Measurements from ENCODE around the gene CDT1.
"Not testable (repeated sequence)": the region's sequence is repeated elsewhere in the genome, so short reads cannot be mapped to it uniquely, and the experiment has no call there.

Gene CDT1

DNA sequence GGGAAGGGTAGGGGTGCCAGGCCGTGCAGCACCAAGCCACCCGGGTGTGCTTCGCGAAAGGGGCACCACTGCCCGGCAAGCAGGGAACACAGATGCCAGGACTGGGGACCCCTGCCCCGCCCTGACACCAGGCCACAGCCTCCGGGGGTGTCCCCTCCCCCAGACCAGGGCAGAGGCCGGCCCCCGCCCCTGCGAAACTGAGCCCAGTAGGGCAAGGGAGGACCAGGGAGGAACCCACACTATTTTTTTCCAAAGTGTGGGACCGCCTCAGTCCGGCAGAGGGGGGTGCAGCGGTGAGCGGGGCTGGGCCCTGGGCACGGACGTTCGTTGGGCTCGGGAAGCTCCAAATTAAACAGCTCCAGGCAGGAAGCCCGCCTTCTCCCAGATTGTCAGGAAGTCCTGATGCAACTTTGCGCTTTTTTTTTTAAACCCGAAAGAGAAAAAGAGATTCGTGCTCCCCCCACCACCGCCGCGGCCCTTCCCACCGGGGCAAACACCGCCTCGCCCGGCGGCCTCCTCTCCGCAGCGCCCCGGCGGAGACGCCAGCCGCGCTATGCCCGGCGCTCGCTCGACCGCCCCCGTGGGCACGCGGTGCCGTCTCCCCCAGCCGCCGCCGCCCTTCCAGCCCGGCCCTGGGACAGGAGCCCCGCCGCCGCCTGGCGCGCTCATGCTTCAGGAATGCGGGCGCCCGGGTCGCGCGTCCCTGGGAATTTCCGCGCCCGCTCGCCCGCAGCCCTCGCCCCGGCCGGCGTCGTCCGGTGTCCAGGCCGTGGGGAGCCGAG, 19.3 kb upstream of the CDT1 start:
- H3K4me3 ChIP-seq (ENCODE audit: low read length), result peak overlapping the region; percentile 66
- no peak for TF ChIP-seq ZNF274 (IDR thresholded peaks at IDR 0.05; ENCODE audit: low read depth, low read length)

DNA sequence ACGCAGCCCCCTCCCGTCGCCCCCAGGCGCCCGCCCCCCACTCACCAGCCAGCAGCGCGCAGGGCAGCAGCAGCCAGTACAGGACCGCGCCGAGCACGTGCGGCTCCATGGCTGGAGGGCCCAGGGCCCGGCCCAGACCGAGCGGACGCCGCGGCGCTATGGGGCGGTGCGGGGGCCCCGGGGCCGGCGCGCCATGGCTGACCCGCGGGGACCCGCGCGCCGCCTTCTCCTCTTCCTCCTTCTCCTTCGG, 18.8 kb upstream of the CDT1 start:
- H3K4me3 ChIP-seq (ENCODE audit: low read length), result peak overlapping the region; percentile 66
- no peak for TF ChIP-seq ZNF274 (IDR thresholded peaks at IDR 0.05; ENCODE audit: low read depth, low read length)

DNA sequence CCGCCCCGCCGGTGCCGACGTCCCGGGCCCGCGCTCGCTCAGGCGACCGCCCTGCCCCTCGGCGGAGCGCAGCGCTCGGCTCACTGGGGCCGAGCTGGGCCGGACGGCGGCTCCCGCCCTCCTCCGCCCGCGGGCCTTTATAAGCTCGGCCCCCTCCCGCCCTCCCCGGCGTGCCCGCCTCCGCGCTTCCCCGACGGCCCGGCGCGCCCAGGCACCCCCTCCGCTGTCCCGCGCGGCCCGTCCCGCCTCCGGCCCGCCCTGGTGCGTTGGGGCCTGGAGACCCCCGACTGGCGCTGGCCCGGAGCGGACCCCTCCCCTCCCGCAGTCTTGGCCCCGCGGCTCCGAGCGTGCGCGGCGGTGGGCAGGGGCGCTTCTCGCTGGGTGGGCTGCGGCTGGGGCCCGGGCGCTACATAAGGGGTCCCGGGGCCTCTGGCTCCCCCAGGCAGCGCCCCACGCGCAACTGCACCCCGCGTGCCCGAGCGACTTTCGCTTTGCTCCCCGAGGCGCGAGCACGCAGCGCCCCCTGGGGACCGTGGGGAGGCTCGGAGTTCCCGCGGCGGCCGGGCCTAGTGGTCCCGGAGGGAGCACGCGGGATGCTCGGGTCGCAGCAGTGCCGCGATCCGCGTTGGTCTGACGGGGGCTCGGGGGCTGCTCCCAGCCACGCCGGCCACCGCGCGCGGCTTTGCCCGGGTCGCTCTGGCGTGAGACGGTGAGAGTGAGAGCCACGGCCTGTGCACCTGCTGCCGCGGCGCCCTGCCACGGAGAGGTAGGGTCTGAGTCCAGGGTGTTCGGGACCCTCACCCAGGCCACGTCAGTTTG, 18.3 kb upstream of the CDT1 start, which contains the start of gene PIEZO1:
TSS of gene PIEZO1 (minus strand) at position 115 of the 819 bp plus-strand sequence. CDS start 256 bp downstream, outside the sequence.
- H3K4me3 ChIP-seq (ENCODE audit: low read length), result peak within 1 kb of the TSS; percentile 66
- no peak for TF ChIP-seq ZNF274 (IDR thresholded peaks at IDR 0.05; ENCODE audit: low read depth, low read length)

DNA sequence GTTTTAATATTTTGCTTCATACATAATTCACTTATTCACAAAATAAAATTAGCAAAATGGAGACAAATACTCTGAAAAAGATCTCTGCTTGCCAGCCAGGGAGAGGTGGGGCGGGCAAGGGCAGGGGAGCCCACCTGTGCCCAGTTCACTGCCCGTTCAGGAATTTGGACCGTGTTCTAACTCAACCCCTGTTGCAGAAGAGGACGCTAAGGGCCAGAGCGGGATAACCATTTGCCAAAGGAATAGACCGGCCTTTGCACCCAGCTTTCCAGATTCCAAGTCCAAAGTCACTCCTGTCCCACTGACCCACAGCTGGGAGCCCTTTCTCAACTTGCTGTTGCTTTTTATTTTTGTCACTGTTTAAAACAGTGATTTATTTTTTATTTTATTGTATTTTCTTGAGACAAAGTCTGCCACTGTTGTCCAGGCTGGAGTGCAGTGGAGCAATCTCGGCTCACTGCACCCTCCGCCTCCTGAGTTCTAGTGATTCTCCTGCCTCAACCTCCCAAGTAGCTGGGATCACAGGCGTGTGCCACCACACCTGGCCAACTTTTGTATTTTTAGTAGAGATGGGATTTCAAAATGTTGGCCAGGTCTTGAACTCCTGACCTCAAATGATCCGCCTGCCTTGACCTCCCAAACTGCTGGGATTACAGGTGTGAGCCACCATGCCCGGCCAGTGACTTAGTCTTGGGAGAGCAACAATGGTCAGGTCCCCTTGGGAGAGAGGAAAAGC, 15.8 kb upstream of the CDT1 start:
- no peak for TF ChIP-seq ZNF274 (IDR thresholded peaks at IDR 0.05; ENCODE audit: low read depth, low read length)
- no peak overlapping the region for H3K4me3 ChIP-seq (ENCODE audit: low read length)

DNA sequence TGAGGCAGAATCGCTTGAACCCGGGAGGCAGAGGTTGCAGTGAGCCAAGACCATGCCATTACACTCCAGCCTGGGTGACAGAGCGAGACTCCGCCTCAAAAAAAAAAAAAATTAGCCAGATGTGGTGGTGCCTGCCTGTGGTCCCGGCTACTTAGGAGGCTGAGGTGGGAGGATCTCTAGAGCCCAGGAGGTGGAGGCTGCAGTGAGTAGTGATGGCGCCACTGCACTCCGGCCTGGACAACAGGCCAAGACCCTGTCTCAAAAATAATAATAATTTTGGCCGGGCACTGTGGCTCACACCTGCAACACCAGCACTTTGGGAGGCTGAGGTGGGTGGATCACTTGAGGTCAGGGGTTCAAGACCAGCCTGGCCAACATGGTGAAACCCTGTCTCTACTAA, 14.8 kb upstream of the CDT1 start:
- not testable (repeated sequence) for H3K4me3 ChIP-seq (ENCODE audit: low read length)

DNA sequence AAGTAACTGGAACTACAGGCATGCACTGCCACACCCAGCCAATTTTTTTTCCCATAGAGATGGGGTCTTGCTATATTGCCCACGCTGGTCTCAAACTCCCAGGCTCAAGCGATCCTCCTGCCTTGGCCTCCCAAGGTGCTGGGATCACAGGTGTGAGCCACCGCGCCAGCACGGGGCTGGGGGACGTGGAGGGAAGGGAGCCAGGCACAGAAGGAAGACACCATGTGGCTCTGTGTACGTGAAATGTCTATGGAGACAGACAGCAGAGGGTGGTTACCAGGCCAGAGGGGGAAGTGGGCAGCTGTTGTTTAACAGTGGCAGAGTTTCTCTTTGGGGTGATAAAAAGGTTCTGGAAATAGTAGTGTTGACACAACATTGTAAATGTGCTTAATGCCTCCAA, 14.0 kb upstream of the CDT1 start:
- TF ChIP-seq ZNF274 (IDR thresholded peaks at IDR 0.05; ENCODE audit: low read depth, low read length), result no peak
- H3K4me3 ChIP-seq (ENCODE audit: low read length), result no peak overlapping the region

DNA sequence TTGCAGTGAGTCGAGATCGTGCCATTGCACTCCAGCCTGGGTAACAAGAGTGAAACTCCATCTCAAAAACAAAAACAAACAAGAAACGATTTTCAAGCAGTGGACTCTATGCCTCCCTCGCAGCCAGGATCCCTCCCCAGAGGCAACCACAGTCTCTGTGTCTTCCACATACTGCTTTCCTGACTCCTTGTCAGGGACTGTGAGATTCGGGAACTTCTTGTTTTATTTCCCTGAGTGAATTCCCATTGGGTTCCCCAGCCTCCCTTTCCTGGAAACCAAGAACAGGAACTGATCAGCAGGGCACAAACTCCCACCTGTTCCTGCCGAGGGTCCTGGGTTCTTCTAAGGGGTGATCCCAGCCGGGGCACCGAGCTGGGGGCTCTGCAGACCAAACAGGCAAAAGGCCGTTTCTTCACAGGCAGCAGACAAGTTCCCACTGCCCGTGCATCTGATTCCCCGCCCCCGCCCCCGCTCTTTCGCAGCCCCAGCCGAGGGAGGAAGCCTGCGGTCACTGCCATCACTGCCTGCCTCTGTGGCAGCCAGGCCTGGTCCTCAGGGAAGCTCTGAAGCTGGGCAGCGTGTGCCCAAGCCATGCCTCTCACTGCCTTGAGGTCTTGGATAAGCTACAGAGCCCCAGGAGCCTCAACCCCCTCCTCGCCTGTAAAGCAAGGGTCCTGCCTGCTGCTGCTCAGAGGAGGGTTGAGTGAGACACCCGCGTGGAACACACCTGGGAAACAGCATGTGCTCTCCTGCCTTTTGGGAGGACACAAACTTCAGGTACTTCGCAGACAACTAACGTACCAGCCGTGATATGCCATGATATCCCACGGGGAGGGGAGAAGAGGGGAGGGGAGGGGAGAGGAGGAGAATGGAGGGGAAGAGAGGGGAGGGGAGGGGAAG, 13.0 kb upstream of the CDT1 start:
- TF ChIP-seq ZNF274 (IDR thresholded peaks at IDR 0.05; ENCODE audit: low read depth, low read length), result no peak
- no peak overlapping the region for H3K4me3 ChIP-seq (ENCODE audit: low read length)

DNA sequence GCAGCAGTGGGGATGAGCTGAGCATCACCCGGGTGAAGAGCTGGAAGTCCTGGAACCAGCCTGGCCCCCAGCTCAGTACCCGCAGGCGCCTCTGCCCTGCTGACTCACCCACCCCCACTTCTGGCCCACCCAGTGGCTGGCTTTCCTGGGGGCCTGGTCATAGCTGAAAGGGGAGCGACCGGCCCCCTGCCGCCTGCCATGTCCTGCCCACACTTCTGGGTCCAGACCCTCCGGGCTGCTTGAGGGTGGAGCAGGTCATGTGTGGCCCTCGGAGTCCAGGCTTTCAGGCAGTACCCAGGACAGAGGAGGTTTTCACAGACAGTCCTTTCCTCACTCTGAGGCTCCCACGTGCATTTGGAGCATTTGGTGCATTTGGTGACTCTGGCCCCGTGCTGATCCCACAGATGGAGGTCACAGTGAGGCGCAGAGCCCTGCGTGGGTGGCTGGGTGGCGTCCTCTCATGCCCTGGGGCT, 11.5 kb upstream of the CDT1 start:
- no peak overlapping the region for H3K4me3 ChIP-seq (ENCODE audit: low read length)

DNA sequence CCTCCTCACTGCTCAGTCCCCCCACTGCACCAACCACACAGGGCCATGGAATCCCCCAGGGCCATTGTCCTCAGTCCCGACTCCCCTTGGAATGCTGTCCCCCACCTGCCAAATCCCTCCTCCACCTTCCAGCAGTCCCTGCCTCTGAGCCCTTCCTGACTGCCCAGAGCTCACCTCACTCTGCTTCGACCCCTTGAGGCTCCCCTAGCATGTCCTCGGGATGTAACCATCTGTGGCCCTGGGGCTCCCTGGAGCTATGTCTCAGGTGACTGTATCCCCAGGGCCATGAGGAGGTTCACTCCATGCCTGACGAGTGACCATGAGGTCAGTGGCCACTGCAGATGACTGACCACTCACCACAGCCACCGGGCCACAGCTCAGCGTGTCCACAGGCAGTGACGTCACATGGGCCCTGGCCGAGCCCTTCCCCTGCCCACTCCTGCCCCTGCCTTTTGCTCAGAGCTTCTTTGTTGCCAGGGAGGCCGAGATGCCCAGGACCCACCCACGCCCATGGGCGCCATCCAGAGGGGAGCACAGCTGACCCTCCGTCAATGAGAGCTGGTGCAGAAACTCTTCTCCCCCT, 10.8 kb upstream of the CDT1 start:
- TF ChIP-seq ZNF274 (IDR thresholded peaks at IDR 0.05; ENCODE audit: low read depth, low read length), result no peak
- no peak overlapping the region for H3K4me3 ChIP-seq (ENCODE audit: low read length)

More for the DNA sequence above, 11.5 kb upstream of the CDT1 start:
- TF ChIP-seq ZNF274 (IDR thresholded peaks at IDR 0.05; ENCODE audit: low read depth, low read length), result no peak

DNA sequence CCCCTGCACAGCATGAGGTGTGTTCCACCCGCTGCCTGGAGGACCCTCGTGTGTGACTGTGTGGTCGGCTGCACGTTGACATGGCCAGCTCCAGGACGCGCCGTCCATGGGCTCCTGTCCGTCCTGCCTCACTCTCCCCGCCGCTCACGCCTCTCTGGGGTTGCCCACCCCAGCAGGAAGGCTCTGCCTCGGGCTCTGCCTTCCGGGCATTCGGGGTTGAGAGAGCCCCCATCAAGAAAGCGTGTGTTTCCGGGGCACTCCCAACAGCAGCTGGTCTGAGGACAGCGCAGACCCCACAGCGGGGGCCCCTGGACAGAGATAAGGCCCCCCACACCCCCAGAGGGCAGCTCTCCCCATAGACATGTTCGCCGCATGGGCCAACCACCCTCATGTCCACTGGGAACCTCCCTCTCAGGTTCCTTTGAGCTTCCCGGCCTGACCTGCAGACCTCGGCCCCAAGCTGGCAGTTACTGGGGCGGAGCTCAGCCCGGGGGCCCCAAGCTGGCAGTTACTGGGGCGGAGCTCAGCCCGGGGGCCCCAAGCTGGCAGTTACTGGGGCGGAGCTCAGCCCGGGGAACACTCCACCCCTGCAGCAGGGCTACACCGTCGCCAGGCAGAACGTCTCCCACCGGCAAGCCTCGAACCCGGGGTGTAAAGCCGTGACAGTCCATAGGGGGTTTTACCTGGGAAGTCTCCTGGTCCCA, 10.2 kb upstream of the CDT1 start:
- TF ChIP-seq ZNF274 (IDR thresholded peaks at IDR 0.05; ENCODE audit: low read depth, low read length), result no peak
- H3K4me3 ChIP-seq (ENCODE audit: low read length), result no peak overlapping the region

DNA sequence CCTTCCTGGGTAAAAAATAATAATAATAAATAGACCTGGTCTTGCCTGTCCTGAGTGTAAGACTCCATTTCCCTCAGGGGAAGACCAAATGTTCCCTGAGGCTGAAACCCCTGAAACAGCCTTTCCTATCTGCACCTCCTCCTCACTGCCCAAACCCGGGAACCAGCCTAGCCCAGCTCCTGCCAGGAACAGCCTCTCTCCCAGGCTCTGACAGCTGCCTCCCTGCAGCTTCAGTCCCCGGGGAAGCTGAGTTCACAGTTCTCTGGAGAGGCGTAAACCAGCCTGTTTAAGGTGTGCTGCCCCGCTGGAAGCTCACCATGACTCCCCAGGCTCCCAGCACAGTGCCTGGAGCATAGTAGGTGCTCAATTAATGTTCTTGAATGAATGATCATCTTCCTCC, 7.3 kb upstream of the CDT1 start:
- TF ChIP-seq ZNF274 (IDR thresholded peaks at IDR 0.05; ENCODE audit: low read depth, low read length), result no peak
- no peak overlapping the region for H3K4me3 ChIP-seq (ENCODE audit: low read length)

DNA sequence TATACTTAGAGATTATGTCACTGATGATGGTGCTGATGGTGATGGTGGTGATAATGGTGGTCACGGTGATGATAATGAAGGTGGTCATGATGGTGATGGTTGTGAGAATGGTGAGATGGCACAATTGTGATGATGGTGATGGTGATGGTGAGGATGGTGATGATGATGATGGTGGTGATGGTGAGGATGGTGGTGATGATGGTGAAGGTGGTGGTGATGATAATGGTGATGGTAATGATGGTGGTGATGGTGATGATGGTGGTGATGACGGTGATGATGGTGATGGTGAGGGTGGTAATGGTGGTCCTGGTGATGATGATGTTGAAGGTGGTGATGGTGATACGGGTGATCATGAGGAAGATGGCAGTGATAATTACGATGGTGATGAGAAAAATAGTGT, 5.5 kb upstream of the CDT1 start:
- H3K4me3 ChIP-seq (ENCODE audit: low read length), result no peak overlapping the region
- TF ChIP-seq ZNF274 (IDR thresholded peaks at IDR 0.05; ENCODE audit: low read depth, low read length), result no peak

All from GM08714 (cell line).